Embryonic facial prominence (tissue), 1 donor: Measurements from ENCODE around the gene MRLN.
"Not testable (repeated sequence)": the region's sequence is repeated elsewhere in the genome, so short reads cannot be mapped to it uniquely, and the experiment has no call there.

Source experiments
- DNase-seq: peaks from one replicate; pipeline ENCODE4 v3.0.0-alpha.2; 2016; ENCODE audit errors: extremely low spot score

The MRLN gene

DNA sequence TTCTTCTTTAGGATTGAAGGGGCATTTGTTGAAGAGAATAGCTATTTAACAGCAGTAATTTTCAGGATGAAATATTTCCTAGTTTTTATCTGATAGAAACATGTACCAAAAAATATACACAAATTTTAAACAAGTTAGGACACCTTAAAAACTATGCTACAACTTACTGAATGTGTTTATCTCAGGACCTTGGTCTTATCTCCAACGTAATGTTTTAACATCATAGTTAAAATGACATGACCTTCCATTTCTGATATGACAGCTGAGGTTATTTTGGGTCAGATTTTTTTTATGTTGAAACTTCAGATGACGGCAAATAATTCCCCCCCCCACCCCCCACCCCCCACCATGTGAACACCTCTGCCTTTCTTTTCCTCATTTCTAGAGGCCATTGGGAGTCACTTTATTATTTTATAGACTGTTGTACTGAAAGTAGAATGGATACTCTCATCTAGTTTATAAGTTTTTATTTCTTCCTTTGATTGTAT lies 8.0 kb downstream of the MRLN start:
- DNase-seq, result no peak

DNA sequence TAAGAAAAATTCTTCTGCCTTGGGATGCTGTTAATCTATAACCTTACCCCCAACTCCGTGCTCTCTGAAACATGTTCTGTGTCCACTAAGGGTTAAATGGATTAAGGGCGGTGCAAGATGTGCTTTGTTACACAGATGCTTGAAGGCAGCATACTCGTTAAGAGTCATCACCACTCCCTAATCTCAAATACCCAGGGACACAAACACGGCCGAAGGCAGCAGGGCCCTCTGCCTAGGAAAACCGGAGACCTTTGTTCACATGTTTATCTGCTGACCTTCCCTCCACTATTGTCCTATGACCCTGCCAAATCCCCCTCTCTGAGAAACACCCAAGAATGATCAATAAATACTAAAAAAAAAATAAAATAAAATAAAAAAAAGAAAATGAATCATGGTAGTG lies 8.5 kb downstream of the MRLN start:
- DNase-seq, result not testable (repeated sequence)

DNA sequence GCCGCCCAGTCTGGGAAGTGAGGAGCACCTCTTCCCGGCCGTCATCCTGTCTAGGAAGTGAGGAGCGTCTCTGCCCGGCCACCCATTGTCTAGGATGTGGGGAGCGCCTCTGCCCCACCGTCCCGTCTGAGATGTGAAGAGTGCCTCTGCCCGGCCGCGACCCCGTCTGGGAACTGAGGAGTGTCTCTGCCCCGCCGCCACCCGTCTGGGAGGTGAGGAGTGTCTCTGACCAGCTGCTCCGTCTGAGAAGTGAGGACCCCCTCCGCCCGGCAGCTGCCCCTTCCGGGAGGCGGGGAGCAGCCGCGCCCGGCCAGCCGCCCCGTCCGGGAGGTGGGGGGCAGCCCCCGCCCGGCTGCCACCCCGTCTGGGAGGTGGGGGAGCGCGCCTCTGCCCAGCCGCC lies 9.1 kb downstream of the MRLN start:
- not testable (repeated sequence) for DNase-seq

GRCh38 chr10:59741583-59741982 lies 11.7 kb downstream of the MRLN start:
- DNase-seq, result no peak

GRCh38 chr10:59741048-59741447 lies 12.2 kb downstream of the MRLN start:
- DNase-seq, result no peak

DNA sequence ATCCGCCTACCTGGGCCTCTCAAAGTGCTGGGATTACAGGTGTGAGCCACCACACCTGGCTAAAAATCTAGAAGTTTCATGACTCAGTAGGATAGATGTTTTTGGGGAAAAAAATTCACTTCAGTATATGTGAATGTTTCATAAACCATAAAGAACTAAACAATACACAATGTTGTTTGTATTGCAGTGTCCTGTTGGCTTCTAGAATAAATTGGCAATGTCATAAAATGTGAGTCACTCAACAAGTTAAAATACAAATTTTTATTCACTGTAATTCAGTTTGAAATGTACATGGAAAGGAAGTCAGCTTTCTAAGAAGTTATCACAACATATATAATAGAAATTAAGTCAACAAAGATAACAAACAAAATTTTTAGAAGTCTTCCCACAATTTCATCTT lies 16.5 kb downstream of the MRLN start:
- DNase-seq, result no peak

GRCh38 chr10:59735296-59735695 lies 18.0 kb downstream of the MRLN start:
- no peak for DNase-seq

DNA sequence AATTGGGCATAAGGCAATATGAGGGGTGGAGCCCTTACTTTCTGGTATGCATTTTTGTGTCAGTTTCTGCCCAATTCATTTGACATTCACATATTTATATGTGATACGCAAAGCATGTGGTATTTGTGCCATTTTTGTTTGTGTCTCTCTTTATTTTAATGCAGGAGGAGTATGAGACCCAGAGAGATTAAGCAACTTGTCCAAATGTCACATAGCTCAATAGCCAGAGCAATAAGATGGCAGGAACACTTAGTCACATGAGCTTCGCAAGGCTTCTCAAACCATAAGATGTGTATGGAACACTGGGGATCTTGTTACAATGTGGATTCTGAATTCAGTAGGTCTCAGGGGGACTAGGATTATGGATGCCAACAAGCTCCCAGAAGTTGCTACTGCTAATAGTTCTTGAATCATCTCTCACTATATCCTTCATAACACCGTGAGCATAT lies 19.2 kb downstream of the MRLN start:
- no peak for DNase-seq

DNA sequence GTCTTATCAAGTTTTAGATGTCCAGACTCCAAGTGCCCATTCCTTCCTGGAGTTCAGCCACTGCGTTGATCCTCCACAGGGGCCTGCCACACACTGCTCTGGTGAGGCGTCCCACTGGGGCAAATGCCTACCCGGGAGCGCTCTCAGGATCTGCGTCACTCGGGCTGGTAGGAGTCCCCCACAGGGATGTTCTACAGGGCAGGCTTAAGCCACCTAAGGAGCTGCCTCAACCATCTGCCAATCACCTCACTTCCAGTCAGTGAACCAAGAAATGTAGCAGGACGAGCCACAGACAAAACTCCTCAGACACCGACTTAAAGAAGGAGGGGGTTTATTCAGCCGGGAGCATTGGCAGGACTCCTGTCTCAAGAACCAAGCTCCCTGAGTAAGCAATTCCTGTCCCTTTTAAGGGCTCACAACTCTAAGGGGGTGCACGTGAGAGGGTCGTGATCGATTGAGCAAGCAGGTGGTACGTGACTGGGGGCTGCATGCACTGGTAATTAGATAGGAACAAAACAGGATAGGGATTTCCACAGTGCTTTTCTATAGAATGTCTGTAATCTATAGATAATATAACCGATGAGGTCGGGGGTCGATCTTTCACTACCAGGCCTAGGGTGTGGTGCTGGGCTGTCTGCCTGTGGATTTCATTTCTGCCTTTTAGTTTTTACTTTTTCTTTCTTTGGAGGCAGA lies 19.8 kb downstream of the MRLN start:
- DNase-seq, result not testable (repeated sequence)

- DNase-seq, result not testable (repeated sequence)
Measured at GRCh38 chr10:59732849-59733248, 20.4 kb downstream of the MRLN start.

DNA sequence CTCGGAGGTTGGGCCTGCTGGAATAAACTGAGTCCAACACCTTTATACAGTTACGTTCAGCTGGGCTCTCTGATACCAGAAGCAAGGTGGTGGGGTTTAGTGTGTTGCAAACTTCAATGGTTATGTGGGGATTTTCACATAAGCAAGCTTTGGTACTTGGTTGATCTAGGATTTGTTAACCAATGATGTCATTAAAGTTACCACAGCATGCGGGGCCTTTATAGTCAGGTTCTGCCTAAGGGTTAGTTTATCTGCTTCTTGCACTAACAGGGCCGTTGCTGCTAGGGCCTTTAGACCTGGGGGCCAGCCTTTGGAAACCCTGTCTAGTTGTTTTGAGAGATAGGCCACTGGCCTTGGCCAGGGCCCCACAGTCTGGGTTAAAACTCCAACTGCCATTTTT lies 24.1 kb downstream of the MRLN start:
- DNase-seq, result not testable (repeated sequence)

DNA sequence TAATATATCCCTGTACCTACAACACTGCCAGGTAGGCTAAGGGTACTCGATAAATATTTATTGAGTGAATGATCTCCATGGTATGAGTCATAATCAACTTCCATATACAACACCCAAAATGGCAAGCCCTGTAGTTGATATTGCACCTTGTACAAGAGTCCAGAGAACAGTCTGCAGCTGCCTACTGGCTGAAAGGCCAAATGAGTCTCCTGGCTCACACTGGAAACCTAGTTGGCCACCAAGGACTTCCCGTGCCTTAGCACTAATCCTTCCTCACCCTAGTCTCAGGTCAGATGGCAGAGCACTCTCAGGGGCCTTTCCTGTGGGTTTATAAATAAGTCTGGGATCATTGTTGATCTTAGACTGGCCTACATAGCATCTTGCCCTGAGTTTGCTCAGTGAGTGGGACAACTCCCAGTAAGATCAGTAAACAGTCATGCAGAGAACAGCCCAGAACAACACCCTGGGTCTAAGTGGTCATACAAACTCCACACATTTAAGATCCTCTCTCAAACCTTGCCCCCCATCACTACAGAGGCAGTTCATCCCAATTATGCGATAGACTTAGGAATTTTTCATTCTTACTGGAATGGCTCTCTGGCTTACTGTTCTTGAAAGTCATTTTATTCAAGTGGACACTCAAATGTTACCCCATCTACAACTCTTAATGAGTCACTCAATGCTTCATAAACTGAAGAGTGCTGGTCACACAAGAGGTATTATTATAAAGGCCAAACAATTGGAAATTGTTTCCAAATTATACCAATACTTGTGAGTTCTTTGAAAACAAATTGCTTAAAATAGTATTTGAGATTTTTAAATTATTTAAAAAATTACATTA lies 28.9 kb downstream of the MRLN start:
- no peak for DNase-seq

- no peak for DNase-seq
Measured at GRCh38 chr10:59720377-59720776, 32.9 kb downstream of the MRLN start.

DNA sequence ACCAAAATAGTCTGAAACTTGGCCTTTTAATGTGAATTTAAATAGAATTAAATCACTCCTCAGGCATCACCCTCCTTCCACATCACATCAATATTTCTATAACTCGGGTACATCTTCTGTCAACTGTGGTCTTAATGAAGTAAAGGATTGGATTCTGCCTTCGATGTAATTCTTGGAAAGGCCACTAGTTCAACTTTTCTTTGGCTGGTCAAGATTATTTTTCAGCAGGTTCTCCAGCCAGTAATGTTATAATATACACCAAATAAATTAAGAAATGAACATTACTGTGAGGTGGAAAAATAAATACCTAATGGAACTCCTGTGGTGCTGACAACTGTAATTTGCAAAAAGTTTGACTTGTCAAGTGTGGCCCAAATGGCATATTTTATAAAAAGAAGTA lies 33.9 kb downstream of the MRLN start:
- no peak for DNase-seq

GRCh38 chr10:59718257-59718656 lies 35.0 kb downstream of the MRLN start:
- no peak for DNase-seq

GRCh38 chr10:59713196-59713821 lies 39.9 kb downstream of the MRLN start:
- no peak for DNase-seq

DNA sequence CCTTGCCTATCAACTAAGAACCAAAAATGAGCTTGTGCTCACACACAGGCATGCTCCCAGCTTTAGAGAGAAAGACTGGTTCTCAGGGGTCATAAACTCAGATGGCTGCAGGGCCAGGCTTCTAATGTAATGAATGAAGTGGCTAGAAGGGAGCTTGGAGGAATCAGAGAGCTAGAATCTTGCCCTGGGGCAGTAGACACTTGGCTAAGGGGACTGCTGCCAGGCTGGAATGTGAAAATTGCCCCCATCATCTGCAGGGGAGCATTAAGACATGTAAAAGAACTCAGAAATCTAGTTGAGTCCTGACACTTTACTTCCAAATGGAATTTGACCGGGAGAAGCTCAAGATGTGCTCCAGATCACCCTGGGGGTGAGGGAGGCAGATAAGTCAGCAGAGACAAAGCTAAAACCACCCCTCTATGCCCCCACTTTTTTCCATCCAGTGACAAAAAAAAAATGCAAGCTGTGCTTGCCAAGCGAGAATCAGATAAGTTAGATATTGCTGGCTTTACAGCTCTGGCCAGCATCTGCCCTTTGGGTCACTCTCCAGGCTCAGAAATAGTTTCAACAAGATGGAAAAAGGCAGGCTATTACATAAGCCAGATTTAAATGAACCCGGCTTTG lies 41.3 kb downstream of the MRLN start:
- no peak for DNase-seq

DNA sequence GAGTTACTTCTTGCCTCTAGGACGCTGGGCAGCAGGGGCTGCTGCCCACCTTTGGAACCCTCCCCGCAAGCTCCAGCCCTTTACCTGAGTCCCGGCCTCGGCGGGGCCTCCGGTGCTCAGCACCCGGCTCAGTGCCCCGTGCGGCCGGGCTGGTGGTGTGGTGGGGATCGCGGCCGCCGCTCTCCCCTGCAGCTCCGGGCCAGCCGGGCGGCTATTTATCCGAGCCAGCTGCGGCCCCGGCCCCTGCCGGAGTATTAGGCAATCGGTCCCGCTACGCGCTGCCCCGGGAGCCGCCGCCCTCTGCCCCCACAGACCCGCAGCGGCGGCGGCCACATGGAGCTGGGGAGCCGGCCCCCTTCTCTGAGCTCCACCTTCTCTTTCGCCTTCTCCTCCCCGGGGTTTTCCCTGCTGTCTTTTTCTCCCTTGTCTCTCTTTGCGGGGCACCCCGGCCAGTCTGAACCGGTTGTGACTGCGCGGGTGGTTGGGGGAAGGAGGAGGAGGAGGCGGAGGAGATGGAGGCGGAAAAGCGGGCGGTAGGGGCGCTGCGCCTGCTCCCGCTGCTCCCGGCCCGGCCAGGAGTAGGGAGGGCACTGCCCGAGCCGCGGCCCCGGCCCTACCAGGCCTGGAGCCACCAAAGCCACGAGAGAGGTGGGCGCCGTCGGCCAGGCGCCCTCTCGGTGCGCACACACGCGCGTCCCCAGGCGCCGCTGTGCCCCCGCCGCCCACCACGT lies 43.7 kb downstream of the MRLN start, which contains the start of gene SLC16A9:
Gene SLC16A9, minus strand, starts transcription at position 456 of the 731 bp plus-strand sequence. CDS start 25,559 bp downstream, outside the sequence.
- DNase-seq, result peak; percentile 73

DNA sequence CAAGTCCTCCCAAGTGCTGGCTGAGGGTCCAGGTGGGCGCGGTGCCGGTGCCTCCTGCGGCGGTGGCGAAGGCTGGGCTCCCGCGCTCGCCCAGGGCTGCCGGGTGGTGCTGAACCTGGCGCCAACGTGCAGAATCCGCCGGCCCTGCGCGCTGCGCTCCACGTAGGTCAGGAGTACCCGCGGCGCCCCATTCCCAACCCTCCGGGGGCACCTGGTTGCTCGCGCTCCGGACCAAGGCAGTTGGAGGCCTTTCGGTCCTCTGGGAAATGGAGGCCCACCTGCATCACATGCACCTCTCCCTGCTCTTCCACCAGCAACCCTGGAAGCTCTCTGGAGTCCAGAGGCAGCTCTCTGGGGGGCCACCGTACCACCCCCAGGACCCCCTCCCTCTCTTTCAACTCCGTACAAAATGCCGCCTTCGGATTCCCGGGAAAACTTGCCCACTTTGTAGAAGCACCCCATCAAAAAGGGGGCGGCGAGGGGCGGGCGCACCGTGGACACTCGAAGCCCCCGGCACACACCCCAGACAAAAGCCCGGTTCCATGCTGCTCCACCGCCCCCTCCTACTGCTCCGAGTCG lies 44.4 kb downstream of the MRLN start:
- no peak for DNase-seq

DNA sequence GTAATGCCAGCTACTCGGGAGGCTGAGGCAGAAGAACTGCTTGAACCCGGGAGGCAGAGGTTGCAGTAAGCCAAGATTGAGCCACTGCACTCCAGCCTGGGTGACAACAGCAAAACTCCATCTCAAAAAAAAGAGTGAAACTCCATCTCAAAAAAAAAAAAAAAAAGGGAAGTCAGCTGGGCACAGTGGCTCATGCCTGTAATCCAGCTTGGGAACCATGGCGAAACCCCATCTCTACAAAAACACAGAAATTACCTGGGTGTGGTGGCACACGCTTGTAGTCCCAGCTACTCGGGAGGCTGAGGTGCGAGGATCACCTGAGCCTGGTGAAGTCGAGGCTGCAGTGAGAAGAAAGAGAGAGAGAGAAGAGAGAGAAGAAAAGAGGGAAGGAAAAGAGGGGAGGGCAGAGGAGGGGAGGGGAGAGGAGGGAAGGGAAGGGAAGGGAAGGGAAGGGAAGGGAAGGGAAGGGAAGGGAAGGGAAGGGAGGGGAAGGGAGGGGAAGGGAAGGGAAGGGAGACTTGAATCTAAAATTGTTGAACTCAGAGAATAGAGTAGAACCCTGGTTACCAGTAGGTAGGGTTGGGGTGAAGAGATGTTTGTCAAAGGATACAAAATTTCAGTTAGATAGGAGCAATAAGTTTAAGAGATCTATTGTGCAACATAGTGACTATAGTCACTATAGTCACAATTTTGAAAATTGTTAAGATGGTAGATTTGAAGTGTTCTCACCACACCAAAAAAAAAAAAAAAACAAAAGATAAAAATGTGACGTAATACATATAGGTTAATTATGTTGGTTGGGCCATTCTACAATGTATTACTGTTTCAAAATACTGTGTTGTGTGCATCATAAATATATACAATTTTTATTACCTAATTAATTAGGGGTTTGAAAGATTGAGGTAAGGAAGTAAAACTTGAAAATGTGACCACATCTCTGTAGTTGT lies 46.1 kb downstream of the MRLN start:
- DNase-seq, result no peak
